ENCODE results near the gene CCDC18.

DNA sequence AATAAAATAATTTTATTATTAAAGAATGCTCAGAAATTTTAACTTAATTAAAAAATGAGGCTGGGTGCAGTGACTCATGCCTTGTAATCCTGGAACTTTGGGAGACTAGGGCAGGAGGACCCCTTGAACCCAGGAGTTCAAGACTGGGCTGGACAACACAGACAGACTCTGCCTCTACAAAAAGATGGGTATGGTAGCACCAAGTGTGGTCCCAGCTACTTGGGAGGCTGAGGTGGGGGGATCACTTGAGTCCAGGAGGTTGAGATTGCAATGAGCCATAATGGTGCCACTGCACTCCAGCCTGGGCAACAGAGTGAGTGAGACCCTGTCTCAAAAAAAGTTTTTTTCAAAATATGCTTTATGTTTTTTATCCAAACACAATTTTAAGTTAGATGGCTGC lies 25.6 kb upstream of the CCDC18 start:
- TF ChIP-seq CTCF (IDR thresholded peaks at IDR 0.05 in 8 of 11, conservative IDR thresholded peaks at IDR 0.05 in 3 of 11) (no peak), POLR2A (IDR thresholded peaks at IDR 0.05) (no peak), POLR2AphosphoS5 (IDR thresholded peaks at IDR 0.05) (peak in 1 of 3 donors; percentile 11)

All from spleen (tissue), 7 donors.